GM18873 (cell line): ENCODE data around the gene CTNNBL1.
"Not testable (repeated sequence)": the region's sequence is repeated elsewhere in the genome, so short reads cannot be mapped to it uniquely, and the experiment has no call there.

ENCODE experiments used
- ATAC-seq: cut with Tn5 transposase; IDR thresholded peaks from one replicate; pipeline ENCODE4 v1.9.1; 2021; ENCODE audit warnings: mild to moderate bottlenecking, moderate library complexity, moderate number of reproducible peaks; ENCODE audit not compliant: unreplicated experiment, low FRiP score

CTNNBL1 gene, protein sequence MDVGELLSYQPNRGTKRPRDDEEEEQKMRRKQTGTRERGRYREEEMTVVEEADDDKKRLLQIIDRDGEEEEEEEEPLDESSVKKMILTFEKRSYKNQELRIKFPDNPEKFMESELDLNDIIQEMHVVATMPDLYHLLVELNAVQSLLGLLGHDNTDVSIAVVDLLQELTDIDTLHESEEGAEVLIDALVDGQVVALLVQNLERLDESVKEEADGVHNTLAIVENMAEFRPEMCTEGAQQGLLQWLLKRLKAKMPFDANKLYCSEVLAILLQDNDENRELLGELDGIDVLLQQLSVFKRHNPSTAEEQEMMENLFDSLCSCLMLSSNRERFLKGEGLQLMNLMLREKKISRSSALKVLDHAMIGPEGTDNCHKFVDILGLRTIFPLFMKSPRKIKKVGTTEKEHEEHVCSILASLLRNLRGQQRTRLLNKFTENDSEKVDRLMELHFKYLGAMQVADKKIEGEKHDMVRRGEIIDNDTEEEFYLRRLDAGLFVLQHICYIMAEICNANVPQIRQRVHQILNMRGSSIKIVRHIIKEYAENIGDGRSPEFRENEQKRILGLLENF

DNA sequence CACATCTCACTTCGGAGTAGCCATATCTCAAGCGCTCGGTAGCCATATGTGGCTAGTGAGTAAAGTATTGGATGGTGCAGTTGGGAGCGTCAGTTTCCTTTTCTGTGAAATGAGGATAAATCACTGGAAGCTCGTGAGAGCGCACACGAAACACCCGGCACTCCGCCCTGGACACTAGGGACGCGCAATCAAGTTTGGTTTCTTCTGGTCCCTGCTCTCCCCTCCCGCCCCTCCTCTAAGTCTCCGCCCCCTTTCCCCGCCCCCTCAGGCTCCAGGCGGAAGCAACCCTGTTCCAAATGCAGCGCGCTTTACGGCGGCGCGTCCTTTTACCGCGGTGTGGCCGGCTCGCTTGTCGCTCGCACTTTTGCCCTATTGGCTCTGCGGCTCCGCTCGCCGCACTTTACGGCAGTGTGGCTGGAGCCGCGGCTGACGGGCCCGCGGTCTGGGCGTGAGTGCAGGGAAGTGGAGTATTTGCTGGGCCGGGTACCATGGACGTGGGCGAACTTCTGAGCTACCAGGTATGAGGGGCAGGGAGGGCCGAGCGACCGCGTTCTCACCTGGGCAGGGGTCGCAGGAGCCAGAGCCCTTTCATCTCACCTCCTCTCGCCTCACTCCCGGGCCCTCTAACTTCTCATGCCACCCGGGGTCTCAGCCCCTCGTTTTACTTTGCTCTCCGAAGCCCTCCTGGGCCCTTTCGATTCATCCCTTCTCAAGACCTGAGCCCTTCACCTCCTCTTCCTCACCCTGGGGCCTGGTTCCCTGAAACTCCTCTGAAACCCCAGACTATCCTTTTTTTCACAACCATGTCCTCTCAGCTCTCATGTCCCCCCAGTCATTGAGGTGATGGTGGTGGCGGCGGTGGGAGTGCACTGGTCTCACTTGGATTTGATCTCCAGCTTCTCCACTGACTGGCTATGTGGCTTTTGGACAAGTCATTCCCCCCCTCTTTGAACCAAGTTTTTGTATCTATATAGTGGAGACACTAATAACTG lies at the start of gene CTNNBL1:
Gene CTNNBL1, plus strand, starts transcription at position 396 of the 992 bp plus-strand sequence. Its CDS starts 93 bp downstream, at position 489.
- ATAC-seq: peak; percentile 62

DNA sequence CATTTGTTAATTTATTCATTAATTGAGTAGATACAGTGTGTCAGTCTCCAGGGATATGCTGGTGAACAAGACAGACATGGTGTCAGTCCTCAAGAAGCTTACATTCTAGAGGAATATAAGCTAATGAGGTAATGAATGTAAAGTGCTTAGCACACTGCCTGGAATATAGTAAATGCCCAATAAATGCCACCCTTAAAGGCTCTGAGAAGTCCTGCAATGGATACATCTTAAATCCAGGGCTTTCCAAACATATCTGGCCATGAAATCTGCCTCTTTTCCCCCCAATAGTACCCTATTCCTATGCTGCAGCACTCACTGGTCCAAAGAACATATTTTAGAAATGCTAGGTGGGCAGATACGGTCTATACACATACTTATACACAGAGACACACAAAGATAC lies 49.2 kb upstream of the CTNNBL1 start:
- ATAC-seq: no peak

DNA sequence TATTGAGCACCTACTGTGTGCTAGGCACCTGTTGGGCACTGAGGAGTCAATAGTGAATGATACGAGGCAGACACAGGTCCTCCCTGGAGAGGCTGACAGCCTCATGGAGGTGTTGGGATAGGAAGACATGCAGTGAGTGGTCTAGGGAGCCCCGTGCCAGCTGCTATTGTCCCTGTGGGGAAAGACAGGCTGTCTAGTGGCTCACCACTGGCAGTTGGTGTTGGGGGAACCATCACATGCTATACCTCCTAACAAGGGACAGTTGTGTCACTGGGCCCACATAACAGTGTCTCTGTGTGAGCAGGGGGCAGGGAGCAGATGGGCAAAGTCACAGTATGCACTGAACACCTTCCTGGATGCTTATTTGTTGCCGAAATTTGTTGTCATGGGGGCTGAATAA lies 45.9 kb upstream of the CTNNBL1 start:
- no peak for ATAC-seq

GRCh38 chr20:37649017-37649416 lies 44.8 kb upstream of the CTNNBL1 start:
- no peak for ATAC-seq

DNA sequence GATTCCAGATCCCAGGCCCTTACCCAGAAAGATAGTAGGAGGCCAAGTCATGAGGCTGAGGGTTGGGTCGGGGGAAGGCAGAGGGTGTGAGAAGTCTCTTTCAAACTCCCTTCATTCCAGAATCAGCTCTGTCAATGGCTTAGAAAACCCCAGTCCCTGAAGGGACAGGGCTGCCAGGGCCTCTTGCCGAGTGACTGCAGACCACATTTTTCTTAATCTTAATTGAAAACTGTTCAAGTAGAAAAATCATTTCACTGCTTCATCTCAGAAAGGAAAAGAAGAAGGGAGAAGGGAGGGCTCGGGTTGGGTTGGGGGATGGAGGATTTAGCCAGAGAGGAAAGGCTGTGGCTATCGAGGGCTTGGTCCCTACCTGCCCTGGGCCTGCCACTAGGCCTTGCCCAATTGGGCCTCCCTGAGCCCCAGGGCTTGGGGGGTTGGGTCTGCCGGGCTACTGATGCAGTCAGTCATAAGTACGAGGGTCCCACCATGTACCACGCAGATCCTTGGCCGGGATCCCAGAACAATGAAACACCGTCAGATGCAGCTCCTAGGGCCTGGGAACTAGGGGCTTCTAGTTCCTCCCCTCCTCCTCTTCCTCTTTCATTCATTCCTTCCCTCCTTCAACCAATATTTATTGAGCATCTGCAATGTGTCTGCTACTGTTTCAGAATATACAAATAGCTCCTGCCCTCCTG lies 44.0 kb upstream of the CTNNBL1 start:
- no peak for ATAC-seq

GRCh38 chr20:37650661-37651060 lies 43.2 kb upstream of the CTNNBL1 start:
- ATAC-seq: no peak

- ATAC-seq: no peak
Measured at GRCh38 chr20:37651932-37652331, 41.9 kb upstream of the CTNNBL1 start.

- no peak for ATAC-seq
Measured at GRCh38 chr20:37656945-37657344, 36.9 kb upstream of the CTNNBL1 start.

GRCh38 chr20:37657924-37658804 lies 35.7 kb upstream of the CTNNBL1 start:
- ATAC-seq: no peak

GRCh38 chr20:37661519-37661918 lies 32.3 kb upstream of the CTNNBL1 start:
- ATAC-seq: no peak

- ATAC-seq: no peak
Measured at GRCh38 chr20:37662308-37662707, 31.5 kb upstream of the CTNNBL1 start.

- not testable (repeated sequence) for ATAC-seq
Measured at GRCh38 chr20:37664595-37664994, 29.2 kb upstream of the CTNNBL1 start.

- ATAC-seq: no peak
Measured at GRCh38 chr20:37668166-37668565, 25.7 kb upstream of the CTNNBL1 start.

DNA sequence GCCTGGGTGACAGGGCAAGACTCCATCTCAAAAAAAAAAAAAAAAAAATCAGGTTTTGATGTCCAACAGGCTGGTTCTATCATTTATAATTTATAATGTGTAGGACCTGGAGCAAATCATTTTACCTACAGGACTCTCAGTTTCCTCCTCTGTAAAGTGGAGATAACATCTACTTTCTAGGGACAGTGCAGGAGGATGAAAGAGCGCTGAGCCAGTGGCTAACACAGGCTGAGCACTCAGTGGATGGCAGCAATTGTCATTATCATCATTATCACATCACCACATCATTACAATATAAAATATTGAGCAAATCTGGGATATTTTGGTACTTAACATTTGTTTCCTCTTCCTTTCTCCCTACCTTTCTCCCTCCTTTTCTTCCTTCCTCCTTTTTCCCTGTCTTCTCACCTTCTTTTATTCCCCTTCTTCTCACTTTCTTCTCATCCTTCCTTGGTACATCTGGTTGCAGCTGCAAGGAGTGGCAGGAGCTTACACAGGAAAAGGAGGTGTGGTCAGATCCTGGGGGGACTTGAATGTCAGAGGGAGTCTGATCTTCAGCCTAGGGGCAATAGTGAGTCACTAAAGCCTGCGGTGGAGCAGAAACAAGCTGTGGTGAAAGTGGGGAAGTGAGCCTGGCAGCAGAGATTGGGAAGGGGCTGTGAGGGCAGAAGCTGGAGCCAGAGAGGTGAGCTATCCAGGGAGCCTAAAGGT lies 24.6 kb upstream of the CTNNBL1 start:
- ATAC-seq: no peak

DNA sequence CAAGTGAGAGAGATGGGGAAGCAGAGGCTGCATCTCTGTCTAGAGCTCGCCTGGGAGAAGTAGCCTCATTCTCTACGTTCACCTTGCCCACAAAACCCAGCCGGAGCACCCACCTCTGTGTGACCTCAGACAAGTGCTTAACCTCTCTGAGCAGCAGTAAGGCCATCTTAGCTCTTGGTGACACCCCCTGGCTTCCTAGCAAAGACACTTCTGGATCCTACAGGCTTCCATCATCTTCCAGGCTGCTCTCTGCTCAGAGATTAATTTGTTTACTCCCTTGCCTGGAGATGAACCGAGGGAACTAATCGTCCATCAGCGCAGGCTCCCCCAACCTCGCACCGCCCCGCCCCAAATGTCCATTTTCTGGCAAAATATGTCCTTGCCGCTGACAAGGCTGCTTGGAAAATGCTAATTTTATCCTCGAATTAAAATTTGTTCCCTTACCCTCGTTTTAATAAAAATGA lies 24.0 kb upstream of the CTNNBL1 start:
- no peak for ATAC-seq

DNA sequence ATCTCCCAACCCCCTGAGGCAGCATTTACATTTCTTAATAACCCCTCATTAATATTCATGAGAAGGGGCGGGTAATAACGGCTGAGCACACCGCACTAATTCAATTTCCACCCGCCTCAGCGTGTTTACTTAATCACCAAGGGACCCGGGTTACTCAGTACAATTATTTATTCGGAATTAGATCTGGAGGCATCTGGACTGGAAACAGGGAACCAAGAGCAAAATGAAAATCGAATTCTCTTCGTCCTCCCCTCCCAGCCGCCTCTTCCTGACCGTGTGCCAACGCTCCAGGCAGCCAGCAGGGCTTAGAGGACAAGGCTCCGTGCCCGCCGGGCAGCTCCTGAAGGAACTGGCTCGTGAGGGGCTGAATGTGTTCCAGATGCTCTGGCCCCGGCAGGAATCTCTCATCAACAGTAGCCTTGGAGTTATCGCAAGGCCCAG lies 23.5 kb upstream of the CTNNBL1 start:
- ATAC-seq: no peak

GRCh38 chr20:37672143-37672542 lies 21.7 kb upstream of the CTNNBL1 start:
- ATAC-seq: no peak

DNA sequence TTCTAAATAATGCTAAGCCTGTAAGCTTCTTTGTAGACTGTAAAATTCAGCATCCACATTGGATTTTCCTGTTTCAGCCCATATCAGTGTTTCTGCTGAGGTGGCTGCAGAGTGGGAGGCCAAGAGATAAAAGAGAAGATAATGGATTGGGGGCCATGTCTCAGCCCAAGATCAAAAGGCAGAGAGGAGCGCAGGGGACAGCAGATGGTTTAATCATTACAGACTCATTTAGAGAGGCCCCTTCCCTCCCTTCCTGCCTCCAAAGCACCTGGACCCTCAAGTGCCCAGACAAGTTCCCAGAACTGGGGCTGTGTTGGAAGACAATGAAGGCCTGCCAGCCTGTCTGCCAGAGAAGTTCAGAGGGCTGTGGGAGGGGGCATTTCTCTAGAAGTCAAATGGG lies 20.4 kb upstream of the CTNNBL1 start:
- ATAC-seq: no peak

GRCh38 chr20:37676440-37676839 lies 17.4 kb upstream of the CTNNBL1 start:
- ATAC-seq: no peak
